Mucosa of gallbladder (tissue), 1 donor: Measurements from ENCODE around the gene TMEM50B. TPM values are rescaled to one million over a fixed set of nuclear protein-coding genes. Genes with fewer than 3 reads are reported as not detected.
"Not testable (repeated sequence)": the region's sequence is repeated elsewhere in the genome, so short reads cannot be mapped to it uniquely, and the experiment has no call there.

Experiments
- DNase-seq: peaks from one replicate; pipeline ENCODE4 v3.0.0-alpha.2; 2020; ENCODE audit warnings: low spot score
- total RNA-seq: library from RNA; stranded (reverse); gene quantifications from one replicate; pipeline ENCODE4 v1.2.1, GENCODE V29; 2021
- donor health status: DM: no; HTN: no; CAD: no.

TMEM50B gene
- total RNA-seq, 1 donor from 2014 or later: 95.0 TPM

DNA sequence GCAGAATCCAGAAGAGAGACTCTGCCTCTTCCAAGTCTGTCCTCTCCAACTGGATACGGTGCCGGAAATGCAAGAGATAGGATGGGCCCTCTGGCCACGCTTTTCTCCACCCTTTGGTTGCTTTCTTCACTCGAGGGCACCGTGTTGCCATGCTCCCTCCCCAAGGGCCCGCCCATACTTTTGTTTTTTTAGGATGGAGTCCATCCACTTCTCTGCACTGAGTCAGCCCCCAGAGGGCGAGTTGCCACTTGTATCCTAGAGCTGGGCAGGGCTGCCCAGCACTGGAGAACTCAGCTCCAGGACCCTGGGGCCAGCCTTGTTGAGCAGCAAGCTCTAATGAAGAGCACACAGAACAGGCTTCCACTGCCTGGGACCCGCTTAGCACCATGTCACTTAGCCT is 51.1 kb downstream of the TMEM50B start:
- DNase-seq: no peak

DNA sequence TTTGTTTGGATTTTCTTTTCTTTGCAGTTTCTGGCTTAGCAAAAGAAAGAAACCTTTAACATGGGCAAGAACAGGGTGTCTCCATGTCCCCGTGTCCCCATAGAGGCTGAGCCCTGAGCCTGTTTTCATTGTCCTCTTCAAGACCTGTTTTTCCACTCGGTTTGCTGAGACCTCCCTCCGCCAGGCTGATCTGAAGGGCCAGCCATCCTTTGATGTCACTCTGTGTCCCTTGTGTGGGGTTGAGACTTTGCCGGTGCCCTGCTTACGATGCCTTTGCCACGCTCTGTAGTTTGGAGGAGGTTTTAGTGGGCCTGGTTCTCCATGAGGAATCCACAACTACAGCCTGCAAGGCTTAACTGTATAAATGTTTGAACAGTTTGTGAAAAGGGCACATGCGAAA is 52.7 kb downstream of the TMEM50B start:
- no peak for DNase-seq

DNA sequence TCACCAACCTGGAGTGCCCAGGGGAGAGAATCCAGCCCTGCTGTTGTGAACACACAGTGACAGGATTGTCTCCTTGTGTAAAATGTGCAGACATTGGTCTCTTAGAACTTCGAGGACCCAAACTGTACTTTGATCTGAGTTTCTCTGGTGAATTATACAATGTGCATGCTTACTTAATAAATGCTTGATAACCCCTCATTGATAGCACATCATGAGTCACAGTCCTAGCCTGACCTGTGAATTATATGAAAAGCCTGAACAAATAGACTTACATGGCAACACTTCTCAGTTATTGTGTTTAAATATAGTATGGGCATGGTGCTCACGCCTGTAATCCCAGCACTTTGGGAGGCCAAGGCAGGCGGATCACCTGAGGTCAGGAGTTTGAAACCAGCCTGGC is 53.9 kb downstream of the TMEM50B start:
- no peak for DNase-seq

DNA sequence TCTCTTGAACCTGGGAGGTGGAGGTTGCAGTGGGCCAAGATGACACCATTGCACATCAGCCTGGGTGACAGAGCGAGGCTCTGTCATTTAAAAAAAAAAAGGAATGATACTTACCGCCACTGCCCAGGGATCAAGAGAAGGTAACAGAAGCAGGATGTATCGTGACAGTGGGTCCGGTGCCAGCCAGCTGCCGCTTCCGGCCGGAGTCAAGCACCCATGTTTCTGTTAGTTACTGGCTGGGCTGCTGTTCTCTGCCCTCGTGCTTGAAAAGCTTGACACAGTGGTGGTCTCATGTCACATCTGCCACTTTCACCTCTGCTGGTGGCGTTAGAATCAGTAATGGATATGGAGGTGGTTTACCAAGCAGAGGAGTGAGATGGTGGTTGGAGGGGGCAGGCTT is 55.6 kb downstream of the TMEM50B start:
- DNase-seq: no peak

DNA sequence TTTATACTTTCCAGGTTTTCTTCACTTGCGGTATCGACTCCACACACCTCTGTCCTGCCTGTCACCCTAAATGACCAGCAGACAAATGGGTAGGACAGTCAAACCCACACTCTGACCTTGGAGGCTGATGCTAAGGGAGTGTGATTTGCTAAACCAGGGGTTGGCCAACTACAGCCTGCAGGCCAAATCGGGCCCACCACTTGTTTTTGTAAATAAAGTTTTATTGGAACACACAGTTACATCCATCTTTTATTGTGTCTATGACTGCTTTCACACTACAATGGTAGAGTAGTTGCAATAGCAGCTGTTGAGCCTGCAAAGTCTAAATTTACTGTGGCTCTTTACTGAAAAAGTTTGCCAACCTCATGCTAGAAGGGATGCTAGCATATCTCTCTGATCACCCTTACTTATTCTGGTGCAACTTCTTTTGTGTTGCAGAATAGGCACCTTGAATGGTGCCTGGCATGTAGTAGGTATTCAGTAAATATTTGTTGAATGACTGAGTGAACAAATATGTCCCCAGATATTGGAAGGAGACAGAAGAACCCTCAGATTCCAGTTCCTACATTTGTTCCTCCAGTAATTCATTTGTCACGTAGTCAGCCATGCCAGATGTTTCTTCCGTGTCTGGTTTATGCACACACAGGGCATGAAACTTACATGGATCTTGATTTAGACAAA is 57.9 kb downstream of the TMEM50B start:
- DNase-seq: no peak

DNA sequence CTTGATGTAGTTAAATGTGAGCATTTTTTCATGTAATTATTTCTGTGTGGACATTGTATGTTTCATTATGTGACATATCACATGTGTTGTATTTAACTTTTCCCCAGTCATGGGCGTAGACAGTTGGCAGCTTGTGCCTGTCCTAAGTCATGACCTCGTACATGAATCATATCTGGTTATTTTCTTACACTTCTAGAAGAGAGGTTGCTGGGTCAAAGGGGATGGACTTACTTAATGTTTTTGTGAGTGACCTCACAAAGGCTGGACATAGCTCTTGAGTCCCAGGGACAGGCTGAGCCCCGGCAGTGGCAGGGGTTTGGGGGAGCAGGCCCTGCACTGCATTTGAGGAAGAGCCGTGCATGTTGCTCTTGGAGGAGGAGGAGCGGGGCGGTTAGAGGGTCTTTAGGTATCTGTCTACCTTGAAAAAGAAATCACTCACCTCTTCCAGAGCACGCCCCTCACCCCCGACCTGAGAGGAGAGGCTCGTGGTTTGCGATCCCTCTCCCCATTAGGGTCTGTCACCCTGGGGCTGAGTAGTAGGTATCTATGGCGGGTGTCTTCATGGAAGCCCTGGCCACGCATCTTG is 60.1 kb downstream of the TMEM50B start:
- peak; percentile 29 for DNase-seq

DNA sequence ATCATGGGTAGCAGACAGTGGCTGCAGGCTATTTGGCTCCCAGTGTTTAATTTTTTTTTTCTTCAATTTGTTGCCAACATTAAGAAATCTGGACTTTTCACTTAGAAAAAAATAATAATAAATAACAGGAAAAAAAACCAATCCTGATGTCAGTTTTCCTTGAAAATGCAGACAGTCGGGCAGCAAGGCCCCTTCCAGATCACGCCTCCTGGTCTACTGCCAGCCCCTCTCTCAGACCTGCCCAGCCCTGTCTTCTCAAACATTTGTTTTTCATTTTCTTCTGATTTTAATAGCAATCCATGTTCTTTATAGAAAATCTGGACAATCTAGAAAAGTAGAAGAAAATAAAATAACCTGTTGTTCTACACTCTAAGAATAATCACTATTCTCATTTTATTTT is 61.1 kb downstream of the TMEM50B start:
- DNase-seq: no peak

DNA sequence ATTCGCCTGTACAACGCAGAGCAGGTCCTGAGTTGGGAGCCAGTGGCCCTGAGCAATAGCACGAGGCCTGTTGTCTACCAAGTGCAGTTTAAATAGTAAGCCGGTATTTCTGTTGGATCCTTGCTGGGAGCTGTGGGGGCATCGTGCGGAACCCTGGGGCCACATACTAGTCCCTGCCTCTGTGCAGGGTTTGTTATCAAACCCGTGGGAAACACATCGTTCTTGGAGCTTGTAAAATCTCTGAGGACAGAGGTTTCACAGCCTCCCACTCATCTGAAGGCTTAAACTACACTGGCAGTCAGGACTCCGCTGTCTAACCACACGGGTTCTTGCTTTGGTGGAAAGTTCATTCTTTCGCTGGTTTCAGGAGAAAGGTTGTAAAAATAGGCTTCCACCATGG is 64.8 kb downstream of the TMEM50B start:
- DNase-seq: no peak

DNA sequence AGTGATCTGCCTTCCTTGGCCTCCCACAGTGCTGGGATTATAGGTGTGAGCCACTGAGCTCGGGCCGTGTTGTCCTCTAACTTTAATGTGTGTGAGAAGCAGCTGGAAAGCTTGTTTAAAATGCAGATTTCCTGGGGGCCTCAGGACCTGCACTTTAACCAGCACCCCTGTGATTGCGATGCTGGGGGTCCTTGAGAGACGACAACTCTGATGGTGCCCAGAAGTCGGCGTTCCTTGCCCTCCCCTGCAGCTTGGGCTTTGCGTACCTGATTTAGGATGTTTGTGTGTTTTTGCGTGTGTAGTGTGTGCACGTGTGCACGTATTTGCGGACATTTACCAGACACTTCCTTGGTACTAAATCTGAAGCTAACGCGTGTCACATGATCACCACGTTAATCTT is 65.7 kb downstream of the TMEM50B start:
- no peak for DNase-seq

DNA sequence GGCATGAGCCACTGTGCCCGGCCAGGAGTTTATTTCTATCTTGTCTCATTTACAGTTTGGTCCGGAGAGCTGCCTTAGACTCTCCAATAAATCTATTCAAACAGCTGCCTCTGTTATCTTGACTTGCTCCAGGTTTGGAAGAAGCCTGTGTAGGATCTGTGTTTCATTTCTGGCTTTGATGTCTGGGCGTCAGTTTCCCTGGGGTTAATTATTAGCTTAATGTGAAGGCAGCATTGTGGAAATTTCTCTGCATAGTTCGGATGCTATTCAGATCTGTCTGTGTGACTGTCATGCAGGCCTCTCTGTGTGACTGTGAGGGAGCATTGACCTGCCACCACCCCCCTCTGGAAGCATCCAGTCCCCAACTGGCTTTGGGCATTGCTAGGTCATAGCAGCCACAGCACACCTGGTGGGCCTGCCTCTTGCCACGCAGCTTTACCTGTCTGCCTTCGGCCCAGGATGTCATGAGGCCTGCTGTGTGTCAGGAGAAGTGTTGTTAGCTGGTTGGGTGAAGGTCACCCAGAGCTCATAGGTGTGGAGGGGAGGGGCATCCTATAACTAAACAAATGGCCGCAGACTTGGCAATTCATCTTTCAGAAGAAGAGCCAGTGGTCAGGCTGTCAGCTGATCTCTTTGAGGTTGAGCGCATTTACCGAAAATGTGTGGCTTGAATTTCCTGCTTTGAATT is 66.8 kb downstream of the TMEM50B start:
- DNase-seq: peak; percentile 37

DNA sequence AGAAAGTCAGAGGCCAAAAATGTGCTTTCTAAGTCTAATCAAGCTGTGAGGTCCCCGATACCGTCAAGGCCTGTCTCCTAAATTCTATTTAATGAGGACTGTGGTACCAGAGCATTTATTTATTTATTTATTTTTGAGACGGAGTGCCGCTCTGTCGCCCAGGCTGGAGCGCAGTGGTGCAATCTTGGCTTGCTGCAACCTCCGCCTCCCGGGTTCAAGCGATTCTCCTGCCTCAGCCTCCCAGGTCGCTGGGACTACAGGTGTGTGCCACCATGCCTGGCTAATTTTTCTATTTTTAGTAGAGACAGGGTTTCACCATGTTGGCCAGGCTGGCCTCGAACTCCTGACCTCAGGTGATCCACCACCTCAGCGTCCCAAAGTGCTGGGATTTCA is 67.3 kb downstream of the TMEM50B start:
- DNase-seq: not testable (repeated sequence)

DNA sequence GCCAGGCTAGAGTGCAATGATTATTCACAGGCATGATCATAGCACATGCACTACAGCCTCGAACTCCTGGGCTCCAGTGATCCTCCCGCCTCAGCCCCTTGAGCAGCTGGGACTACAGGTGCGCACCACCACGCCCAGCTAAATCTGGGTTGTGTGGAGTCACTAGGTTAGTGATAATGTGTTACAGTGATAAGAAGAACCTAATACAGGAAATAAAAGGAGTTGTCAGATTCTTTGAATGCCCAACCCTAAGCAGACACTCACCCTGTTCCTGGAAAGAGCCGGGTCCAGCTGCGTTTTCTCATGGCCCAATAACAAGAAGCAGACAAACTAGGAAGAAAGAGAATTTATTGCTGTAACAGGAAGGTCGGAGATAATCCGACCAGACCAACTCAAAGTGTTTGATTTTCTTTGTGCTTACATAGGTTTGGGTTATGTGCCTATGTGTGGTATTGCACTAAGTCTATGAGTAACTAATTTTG is 67.8 kb downstream of the TMEM50B start:
- DNase-seq: no peak

DNA sequence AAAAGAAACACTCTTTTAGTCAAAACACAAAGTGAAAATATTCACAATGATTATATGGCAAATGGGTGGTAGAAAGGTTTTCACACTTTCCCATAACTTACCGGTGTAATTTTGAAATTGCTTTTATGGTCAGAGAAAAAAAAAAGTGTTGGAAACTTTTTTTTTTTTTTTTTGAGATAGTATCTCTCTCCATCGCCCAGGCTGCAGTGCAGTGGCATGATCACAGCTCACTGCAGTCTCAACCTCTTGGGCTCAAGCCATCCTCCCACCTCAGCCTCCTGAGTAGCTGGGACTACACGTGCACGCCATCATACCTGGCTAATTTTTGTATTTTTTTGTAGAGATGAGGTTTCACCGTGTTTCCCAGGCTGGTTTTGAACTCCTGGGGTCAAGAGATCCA is 73.3 kb downstream of the TMEM50B start:
- no peak for DNase-seq

DNA sequence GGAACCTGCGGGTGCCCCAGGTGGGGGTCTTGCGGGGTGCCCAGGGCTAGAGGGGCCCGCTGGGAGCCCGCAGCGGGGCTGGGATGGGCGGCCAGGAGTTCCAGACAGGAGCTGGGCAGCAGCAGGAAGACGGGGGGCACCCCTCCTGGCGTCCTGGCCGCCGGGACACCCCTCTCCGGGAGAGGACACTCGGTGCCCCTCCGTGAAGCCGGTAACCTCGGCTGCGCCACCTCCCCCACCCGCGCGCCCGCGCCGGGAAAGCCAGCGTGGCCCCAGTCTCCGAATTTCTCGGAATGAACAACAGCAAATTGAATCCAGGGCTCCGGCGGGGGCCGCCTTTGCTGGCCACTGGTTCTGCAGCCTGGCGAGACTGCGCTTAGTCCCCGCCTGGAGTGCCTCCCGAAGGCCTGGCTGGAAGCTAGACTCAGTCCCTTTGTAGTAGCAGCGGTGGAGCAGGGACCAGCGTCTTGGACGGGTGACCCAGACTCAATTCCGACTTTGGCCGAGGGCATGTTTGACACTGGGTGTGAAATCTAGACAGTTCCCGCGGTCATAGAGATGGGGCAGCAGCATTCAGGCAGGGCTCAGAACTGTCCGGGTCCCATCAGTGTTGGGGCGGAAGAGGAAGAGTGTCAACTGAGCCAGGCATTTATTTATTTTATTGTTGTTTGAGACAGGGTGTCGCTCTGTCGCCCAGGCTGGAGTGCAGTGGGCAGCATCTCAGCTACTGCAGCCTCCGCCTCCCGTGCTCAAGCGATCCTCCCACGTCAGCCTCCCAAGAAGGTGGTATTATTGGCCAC is 75.8 kb downstream of the TMEM50B start:
- DNase-seq: peak; percentile 41

DNA sequence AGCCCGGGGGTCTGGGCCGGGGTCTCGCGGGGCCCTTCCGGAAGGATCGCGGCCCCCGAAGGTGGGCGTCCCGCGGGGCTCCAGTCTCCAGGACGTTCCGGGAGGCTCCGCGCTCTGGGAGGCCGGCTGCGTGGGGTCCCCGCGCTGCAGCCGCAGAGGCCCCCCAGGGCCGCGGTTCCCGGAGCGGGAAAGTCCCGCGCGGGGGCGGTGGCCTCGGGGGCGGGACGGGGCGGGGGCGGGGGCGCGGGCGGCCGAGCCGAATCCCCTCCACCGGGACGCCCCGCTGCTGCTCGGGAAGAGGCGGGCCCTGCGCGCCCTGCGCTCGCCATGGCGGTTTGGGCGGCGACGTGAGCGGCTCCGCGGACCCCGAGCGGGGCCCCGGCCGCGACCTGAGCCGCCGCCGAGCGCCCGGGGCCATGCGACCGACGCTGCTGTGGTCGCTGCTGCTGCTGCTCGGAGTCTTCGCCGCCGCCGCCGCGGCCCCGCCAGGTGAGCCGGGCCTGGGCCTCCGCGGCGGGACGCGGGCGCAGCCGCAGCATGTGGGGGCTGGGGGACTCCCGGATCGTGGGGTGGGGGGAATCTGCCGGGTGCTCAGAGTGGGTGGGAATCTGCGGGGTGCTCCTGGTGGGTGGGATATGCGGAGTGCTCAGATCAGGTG is 76.5 kb downstream of the TMEM50B start, which contains the start of gene IFNGR2:
TSS of gene IFNGR2 (plus strand) at position 286 of the 658 bp plus-strand sequence. CDS start at position 417, 131 bp downstream.
- no peak for DNase-seq

DNA sequence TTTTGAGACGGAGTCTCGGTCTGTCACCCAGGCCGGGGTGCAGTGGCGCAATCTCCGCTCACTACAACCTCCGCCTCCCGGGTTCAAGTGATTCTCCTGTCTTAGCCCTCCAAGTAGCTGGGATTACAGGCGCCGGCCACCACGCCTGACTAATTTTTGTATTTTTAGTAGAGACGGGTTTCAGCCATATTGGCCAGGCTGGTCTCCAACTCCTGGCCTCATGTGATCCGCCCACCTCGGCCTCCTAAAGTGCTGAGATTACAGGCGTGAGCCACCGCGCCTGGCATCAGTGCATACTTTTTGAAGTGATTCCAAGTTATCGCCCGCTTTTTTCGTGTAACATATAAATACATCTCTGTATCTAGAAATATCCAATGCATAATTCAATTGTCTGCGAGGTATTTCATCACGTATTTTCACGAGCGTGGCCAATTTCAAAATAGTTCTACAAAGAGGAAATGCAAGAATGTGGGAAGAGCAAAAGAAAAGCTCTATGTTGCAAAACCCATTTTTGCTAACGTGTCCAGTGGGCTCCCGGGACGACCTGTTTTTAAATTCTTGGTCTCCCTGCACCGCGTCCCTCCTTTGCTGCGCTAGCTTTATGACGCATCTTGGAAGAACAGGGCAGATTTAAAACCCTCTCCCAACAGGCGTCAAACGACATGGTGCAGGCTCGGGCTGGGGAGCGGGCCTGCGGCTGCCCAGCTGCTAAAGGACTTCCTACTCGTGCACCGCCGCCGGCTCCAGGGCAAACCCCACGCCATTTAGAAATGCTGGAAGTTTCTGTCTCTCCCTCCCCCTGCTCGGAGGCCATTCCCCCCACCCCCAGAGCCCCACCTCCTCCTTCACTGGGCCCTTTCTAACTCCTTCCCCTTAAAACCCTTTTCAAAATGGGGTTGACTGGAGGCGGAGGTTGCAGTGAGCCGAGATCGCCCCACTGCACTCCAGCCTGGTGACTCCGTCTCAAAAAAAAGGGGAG is 77.5 kb downstream of the TMEM50B start:
- peak; percentile 54 for DNase-seq

DNA sequence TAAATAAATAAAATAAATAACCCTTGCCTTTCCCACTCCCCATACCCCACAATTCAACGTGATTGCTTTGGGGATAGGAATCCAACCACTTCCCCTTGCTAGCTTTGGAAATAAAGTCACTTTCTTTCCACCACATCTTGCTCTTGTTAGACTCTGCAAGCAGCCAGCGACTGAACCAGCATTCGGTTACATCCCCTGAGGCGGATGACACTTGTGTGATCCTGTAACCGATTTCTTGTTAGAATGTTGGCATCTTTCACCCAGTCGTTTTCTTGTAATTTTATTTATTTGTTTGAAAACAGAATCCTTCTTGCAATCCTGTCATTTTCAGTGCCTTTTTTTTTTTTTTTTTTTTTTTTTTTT is 78.2 kb downstream of the TMEM50B start:
- DNase-seq: no peak
